Large intestine (tissue), 3 donors: ENCODE results near the gene CNGB1. TPM values are rescaled to one million over a fixed set of nuclear protein-coding genes. Genes with fewer than 3 reads are reported as not detected.

Experiments used
- DNase-seq, 2 donors: peaks; one replicate each; pipeline versions ENCODE4 v3.0.0 to v3.0.0-alpha.2; 2013
- H3K27ac ChIP-seq: one replicate; pipeline ENCODE4 v1.5.1; 2013; ENCODE audit warnings: low read length
- H3K27me3 ChIP-seq: 2 replicates; pipeline ENCODE4 v1.6.1; 2013; ENCODE audit warnings: low read length; ENCODE audit not compliant: control insufficient read depth, insufficient read depth
- H3K36me3 ChIP-seq: 2 replicates; pipeline ENCODE4 v1.6.1; 2013; ENCODE audit warnings: low read length; ENCODE audit not compliant: control insufficient read depth, insufficient read depth
- H3K4me1 ChIP-seq: one replicate; pipeline ENCODE4 v1.6.1; 2013; ENCODE audit warnings: low read length; ENCODE audit not compliant: control insufficient read depth, insufficient read depth
- H3K4me3 ChIP-seq: one replicate; pipeline ENCODE4 v1.5.1; 2013; ENCODE audit warnings: low read length
- H3K9me3 ChIP-seq: one replicate; pipeline ENCODE4 v1.6.1; 2013; ENCODE audit warnings: mild to moderate bottlenecking, low read depth, low read length, moderate library complexity; ENCODE audit not compliant: control insufficient read depth
- WGBS: methylation state at CpG from one replicate; pipeline ENCODE4 v1.1.5; 2013; ENCODE audit warnings: low lambda C conversion rate; ENCODE audit not compliant: insufficient coverage; 5-methylcytosine and 5-hydroxymethylcytosine counted together
- polyA plus RNA-seq: library from polyadenylated mRNA; unstranded; fragments of 120-200 nt; gene quantifications from one replicate; pipeline ENCODE4 v1.2.1, GENCODE V29; 2013

CNGB1 gene
- polyA plus RNA-seq, 1 donor = 7.5 TPM

GRCh38 chr16:57908409-57908987, 62.4 kb downstream of the CNGB1 start:
- Histone ChIP-seq H3K4me1 (no peaks in the 10 kb centered on the region), H3K9me3 (no peaks in the 10 kb centered on the region), H3K36me3 (no peaks in the 10 kb centered on the region), H3K27ac (no peak overlapping the region), H3K4me3 (no peak overlapping the region), H3K27me3 (peaks cover 19% of the 10 kb centered on the region)
- no peak for DNase-seq
- WGBS = no CpG with 5 or more reads among the region's 12 CpGs

- no peak for DNase-seq
- H3K27ac ChIP-seq = no peak overlapping the region
- H3K36me3 ChIP-seq = no peaks in the 10 kb centered on the region
- WGBS = no CpG with 5 or more reads among the region's 28 CpGs
- peaks cover 17% of the 10 kb centered on the region for H3K27me3 ChIP-seq
- no peak overlapping the region for H3K4me3 ChIP-seq
- H3K4me1 ChIP-seq = no peaks in the 10 kb centered on the region
- no peaks in the 10 kb centered on the region for H3K9me3 ChIP-seq
Observed at GRCh38 chr16:57906382-57907316, 64.3 kb downstream of the CNGB1 start.

- H3K36me3 ChIP-seq = no peaks in the 10 kb centered on the region
- 100% methylated on average over 1 of the region's 8 CpGs for WGBS
- no peaks in the 10 kb centered on the region for H3K9me3 ChIP-seq
- H3K27me3 ChIP-seq = peaks cover 14% of the 10 kb centered on the region
- H3K27ac ChIP-seq = no peak overlapping the region
- no peak for DNase-seq
- peaks cover 4% of the 10 kb centered on the region for H3K4me1 ChIP-seq
- H3K4me3 ChIP-seq = no peak overlapping the region
Observed at GRCh38 chr16:57904101-57904500, 66.8 kb downstream of the CNGB1 start.

- Histone ChIP-seq H3K36me3 (no peaks in the 10 kb centered on the region), H3K27ac (no peak overlapping the region), H3K27me3 (peaks cover 14% of the 10 kb centered on the region), H3K4me1 (peaks cover 4% of the 10 kb centered on the region), H3K9me3 (no peaks in the 10 kb centered on the region), H3K4me3 (no peak overlapping the region)
- DNase-seq = no peak
- WGBS = no CpG with 5 or more reads among the region's 18 CpGs
Observed at GRCh38 chr16:57903656-57904055, 67.3 kb downstream of the CNGB1 start.

GRCh38 chr16:57901480-57902069, 69.4 kb downstream of the CNGB1 start:
- Histone ChIP-seq H3K27me3 (peaks cover 11% of the 10 kb centered on the region), H3K4me3 (no peak overlapping the region), H3K36me3 (no peaks in the 10 kb centered on the region), H3K4me1 (peaks cover 4% of the 10 kb centered on the region), H3K9me3 (peaks cover 3% of the 10 kb centered on the region), H3K27ac (no peak overlapping the region)
- no peak for DNase-seq
- WGBS = no CpG with 5 or more reads among the region's 12 CpGs

GRCh38 chr16:57900796-57901479, 70.0 kb downstream of the CNGB1 start:
- no CpG with 5 or more reads among the region's 11 CpGs for WGBS
- H3K9me3 ChIP-seq = peaks cover 3% of the 10 kb centered on the region
- no peak overlapping the region for H3K4me3 ChIP-seq
- H3K36me3 ChIP-seq = no peaks in the 10 kb centered on the region
- H3K27me3 ChIP-seq = peaks cover 5% of the 10 kb centered on the region
- H3K4me1 ChIP-seq = peaks cover 4% of the 10 kb centered on the region
- no peak overlapping the region for H3K27ac ChIP-seq
- DNase-seq = no peak

- H3K36me3 ChIP-seq = no peaks in the 10 kb centered on the region
- no peaks in the 10 kb centered on the region for H3K27me3 ChIP-seq
- H3K4me3 ChIP-seq = no peak overlapping the region
- DNase-seq = peak; percentile 43 to 47
- peaks cover 4% of the 10 kb centered on the region for H3K4me1 ChIP-seq
- 100% methylated on average over 1 of the region's 12 CpGs for WGBS
- peaks cover 3% of the 10 kb centered on the region for H3K9me3 ChIP-seq
- no peak overlapping the region for H3K27ac ChIP-seq
Observed at GRCh38 chr16:57899771-57900661, 70.9 kb downstream of the CNGB1 start.

GRCh38 chr16:57898961-57899360, 72.0 kb downstream of the CNGB1 start:
- H3K36me3 ChIP-seq = no peaks in the 10 kb centered on the region
- no peak for DNase-seq
- peaks cover 3% of the 10 kb centered on the region for H3K9me3 ChIP-seq
- WGBS = no CpG with 5 or more reads among the region's 5 CpGs
- H3K4me1 ChIP-seq = peaks cover 8% of the 10 kb centered on the region
- no peaks in the 10 kb centered on the region for H3K27me3 ChIP-seq
- no peak overlapping the region for H3K27ac ChIP-seq
- H3K4me3 ChIP-seq = no peak overlapping the region

- Histone ChIP-seq H3K4me1 (peaks cover 8% of the 10 kb centered on the region), H3K9me3 (peaks cover 3% of the 10 kb centered on the region)
Observed at GRCh38 chr16:57897996-57898395, 72.9 kb downstream of the CNGB1 start.

More at GRCh38 chr16:57897996-57898395, 72.9 kb downstream of the CNGB1 start:
- no CpG with 5 or more reads among the region's 4 CpGs for WGBS
- DNase-seq = no peak
- Histone ChIP-seq H3K27me3 (no peaks in the 10 kb centered on the region), H3K27ac (no peak overlapping the region), H3K36me3 (no peaks in the 10 kb centered on the region), H3K4me3 (no peak overlapping the region)
